ENCODE measurements around the gene ZBTB17.

The ZBTB17 gene

DNA sequence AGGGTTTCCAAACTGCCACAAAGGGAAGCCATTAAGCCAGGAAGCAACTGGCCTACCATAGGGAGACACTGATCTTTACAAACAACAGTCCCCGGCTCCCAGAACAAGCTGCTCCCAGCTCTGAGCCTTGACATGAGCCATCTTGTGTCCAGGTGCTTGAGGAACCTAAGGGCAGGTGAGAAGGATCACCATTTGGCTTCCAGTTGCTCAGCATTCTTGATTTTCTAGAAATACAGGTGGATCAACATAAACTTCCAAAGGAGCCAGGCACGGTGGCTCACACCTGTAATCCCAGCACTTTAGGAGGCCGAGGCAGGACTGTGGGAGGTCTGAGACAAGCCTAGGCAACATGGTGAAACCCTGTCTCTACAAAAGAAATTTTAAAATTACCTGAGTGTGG, 21.6 kb downstream of the ZBTB17 start:
- no peak for DNase-seq (ENCODE audit: low read depth in 1 of 2, low spot score in 1 of 2)
- Histone ChIP-seq H3K27ac (replicated peaks) (no peak overlapping the region), H3K27me3 (ENCODE audit: insufficient read depth, poor library complexity, severe bottlenecking) (no peaks in the 10 kb centered on the region), H3K4me3 (replicated peaks; ENCODE audit: insufficient read depth, low read length) (no peak overlapping the region)
- no peak for TF ChIP-seq SPI1 (IDR thresholded peaks at IDR 0.05; ENCODE audit: borderline replicate concordance, low read depth)
- TF ChIP-seq, protein P1, sequence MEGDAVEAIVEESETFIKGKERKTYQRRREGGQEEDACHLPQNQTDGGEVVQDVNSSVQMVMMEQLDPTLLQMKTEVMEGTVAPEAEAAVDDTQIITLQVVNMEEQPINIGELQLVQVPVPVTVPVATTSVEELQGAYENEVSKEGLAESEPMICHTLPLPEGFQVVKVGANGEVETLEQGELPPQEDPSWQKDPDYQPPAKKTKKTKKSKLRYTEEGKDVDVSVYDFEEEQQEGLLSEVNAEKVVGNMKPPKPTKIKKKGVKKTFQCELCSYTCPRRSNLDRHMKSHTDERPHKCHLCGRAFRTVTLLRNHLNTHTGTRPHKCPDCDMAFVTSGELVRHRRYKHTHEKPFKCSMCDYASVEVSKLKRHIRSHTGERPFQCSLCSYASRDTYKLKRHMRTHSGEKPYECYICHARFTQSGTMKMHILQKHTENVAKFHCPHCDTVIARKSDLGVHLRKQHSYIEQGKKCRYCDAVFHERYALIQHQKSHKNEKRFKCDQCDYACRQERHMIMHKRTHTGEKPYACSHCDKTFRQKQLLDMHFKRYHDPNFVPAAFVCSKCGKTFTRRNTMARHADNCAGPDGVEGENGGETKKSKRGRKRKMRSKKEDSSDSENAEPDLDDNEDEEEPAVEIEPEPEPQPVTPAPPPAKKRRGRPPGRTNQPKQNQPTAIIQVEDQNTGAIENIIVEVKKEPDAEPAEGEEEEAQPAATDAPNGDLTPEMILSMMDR (IDR thresholded peaks at IDR 0.05; ENCODE audit: insufficient read depth, low read length): no peak
- TF ChIP-seq, protein P2, sequence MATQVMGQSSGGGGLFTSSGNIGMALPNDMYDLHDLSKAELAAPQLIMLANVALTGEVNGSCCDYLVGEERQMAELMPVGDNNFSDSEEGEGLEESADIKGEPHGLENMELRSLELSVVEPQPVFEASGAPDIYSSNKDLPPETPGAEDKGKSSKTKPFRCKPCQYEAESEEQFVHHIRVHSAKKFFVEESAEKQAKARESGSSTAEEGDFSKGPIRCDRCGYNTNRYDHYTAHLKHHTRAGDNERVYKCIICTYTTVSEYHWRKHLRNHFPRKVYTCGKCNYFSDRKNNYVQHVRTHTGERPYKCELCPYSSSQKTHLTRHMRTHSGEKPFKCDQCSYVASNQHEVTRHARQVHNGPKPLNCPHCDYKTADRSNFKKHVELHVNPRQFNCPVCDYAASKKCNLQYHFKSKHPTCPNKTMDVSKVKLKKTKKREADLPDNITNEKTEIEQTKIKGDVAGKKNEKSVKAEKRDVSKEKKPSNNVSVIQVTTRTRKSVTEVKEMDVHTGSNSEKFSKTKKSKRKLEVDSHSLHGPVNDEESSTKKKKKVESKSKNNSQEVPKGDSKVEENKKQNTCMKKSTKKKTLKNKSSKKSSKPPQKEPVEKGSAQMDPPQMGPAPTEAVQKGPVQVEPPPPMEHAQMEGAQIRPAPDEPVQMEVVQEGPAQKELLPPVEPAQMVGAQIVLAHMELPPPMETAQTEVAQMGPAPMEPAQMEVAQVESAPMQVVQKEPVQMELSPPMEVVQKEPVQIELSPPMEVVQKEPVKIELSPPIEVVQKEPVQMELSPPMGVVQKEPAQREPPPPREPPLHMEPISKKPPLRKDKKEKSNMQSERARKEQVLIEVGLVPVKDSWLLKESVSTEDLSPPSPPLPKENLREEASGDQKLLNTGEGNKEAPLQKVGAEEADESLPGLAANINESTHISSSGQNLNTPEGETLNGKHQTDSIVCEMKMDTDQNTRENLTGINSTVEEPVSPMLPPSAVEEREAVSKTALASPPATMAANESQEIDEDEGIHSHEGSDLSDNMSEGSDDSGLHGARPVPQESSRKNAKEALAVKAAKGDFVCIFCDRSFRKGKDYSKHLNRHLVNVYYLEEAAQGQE (IDR thresholded peaks at IDR 0.05; ENCODE audit: insufficient replicate concordance, low read depth): no peak
- TF ChIP-seq POLR2AphosphoS5 (IDR thresholded peaks at IDR 0.05; ENCODE audit: low read depth): no peak
- TF ChIP-seq GABPA (IDR thresholded peaks at IDR 0.05; ENCODE audit: low read depth): no peak

DNA sequence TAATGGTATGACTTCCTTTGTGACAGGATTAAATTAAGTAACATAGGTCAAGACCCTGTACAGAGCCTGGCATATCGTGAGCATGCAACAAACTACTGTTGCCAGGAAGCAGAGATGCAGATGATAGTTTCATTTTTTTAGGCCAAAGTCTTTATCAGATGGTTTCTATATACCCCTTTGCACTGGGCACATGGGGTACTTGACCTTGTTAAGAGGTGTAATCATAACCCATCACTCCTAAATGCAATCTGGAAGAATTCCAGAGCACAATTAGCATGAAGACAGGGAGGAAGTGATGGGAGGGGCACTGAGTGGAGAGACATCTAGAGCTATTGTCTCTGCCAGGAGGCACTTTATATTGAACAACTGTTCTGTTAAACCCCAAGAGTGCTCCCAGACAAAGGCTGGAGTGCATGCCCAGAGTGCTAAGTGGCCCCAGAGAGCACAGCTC, 22.1 kb downstream of the ZBTB17 start:
- Histone ChIP-seq H3K4me3 (replicated peaks; ENCODE audit: insufficient read depth, low read length) (no peak overlapping the region), H3K27ac (replicated peaks) (no peak overlapping the region)

DNA sequence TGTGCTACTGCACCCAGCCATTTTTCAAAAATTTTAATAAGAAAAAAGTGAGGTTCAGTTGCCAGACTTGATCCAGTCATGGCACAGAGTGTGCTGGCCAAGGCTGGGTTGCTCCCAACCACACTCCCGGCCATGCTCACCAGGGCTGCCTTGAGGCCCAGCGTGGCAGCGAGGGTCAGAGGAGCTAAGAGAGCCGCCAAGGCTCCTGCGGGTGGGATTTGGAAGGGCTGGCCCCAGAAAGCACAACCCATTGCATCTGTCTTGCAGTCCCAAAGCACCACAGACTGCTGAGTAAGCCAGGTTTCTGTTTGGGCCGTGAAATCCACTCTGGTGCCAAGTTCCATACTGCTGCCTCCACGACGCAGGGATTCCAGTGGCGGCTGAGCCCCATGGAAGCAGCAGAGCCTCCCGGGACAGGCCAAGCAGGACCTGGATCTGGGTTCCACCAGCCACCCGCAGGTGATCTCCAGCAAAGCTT, 22.6 kb downstream of the ZBTB17 start:
- no peak for TF ChIP-seq POLR2AphosphoS5 (IDR thresholded peaks at IDR 0.05; ENCODE audit: low read depth)
- TF ChIP-seq, protein P1 (IDR thresholded peaks at IDR 0.05; ENCODE audit: insufficient read depth, low read length): no peak
- TF ChIP-seq, protein P2 (IDR thresholded peaks at IDR 0.05; ENCODE audit: insufficient replicate concordance, low read depth): no peak
- no peak for TF ChIP-seq SPI1 (IDR thresholded peaks at IDR 0.05; ENCODE audit: borderline replicate concordance, low read depth)
- no peak for TF ChIP-seq GABPA (IDR thresholded peaks at IDR 0.05; ENCODE audit: low read depth)
- Histone ChIP-seq H3K27ac (replicated peaks) (no peak overlapping the region), H3K27me3 (ENCODE audit: insufficient read depth, poor library complexity, severe bottlenecking) (no peaks in the 10 kb centered on the region), H3K4me3 (replicated peaks; ENCODE audit: insufficient read depth, low read length) (no peak overlapping the region)
- no peak for DNase-seq (ENCODE audit: low read depth in 1 of 2, low spot score in 1 of 2)

More for the DNA sequence above, 22.1 kb downstream of the ZBTB17 start:
- DNase-seq (ENCODE audit: low read depth in 1 of 2, low spot score in 1 of 2): no peak
- TF ChIP-seq SPI1 (IDR thresholded peaks at IDR 0.05; ENCODE audit: borderline replicate concordance, low read depth) (no peak), GABPA (IDR thresholded peaks at IDR 0.05; ENCODE audit: low read depth) (no peak), POLR2AphosphoS5 (IDR thresholded peaks at IDR 0.05; ENCODE audit: low read depth) (no peak)
- TF ChIP-seq, protein P2 (IDR thresholded peaks at IDR 0.05; ENCODE audit: insufficient replicate concordance, low read depth): no peak
- TF ChIP-seq, protein P1 (IDR thresholded peaks at IDR 0.05; ENCODE audit: insufficient read depth, low read length): no peak
- no peaks in the 10 kb centered on the region for H3K27me3 ChIP-seq (ENCODE audit: insufficient read depth, poor library complexity, severe bottlenecking)
